ENCODE data around the gene CA5A.

DNA sequence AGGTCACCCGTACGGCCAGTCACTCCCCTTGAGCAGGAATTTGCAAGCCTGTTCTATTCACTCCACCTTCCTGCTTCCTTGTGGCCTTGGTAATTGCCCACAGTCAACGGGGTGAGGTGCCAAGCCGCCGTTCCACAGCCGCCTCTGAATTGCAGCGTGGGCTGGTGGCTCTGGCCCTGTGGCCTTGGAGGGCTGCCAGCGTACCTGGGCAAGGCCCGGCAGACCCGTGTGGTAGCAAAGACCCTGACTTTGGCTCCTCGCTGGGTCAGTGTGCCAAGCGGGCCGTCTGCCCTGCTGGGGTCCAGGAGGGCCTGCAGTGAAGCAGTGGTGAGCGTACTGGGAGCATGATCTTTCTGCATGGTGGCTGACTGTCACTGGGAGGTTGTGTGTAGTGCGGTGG is 18.5 kb upstream of the CA5A start:
- TF ChIP-seq EZH2 (IDR thresholded peaks at IDR 0.05; ENCODE audit: insufficient read depth, low read length) (no peak), CTCF (IDR thresholded peaks at IDR 0.05; ENCODE audit: insufficient read depth, low read depth, low read length) (no peak)
